Neural cell (in vitro differentiated cells): Measurements from ENCODE around the gene TRIM66.

Experiments
- EP300 ChIP-seq: fragments of 450-650 bp; conservative IDR thresholded peaks from 2 replicates; pipeline ENCODE4 v1.6.1; 2014; ENCODE audit warnings: antibody characterized with exemption, mild to moderate bottlenecking, moderate library complexity; ENCODE audit not compliant: poor library complexity, severe bottlenecking
- MXI1 ChIP-seq: fragments of 450-650 bp; conservative IDR thresholded peaks from 2 replicates; pipeline ENCODE4 v1.6.1; 2014; ENCODE audit warnings: antibody characterized with exemption, mild to moderate bottlenecking; ENCODE audit not compliant: poor library complexity, severe bottlenecking
- RAD21 ChIP-seq: fragments of 450-650 bp; conservative IDR thresholded peaks from 2 replicates; pipeline ENCODE4 v1.6.1; 2014; ENCODE audit warnings: antibody characterized with exemption, mild to moderate bottlenecking, moderate library complexity
- TAF1 ChIP-seq: IDR thresholded peaks from 2 replicates; pipeline ENCODE4 v1.6.1; 2012; ENCODE audit warnings: low read depth
- TF ChIP-seq, protein P1 (sequence below): IDR thresholded peaks from 2 replicates; pipeline ENCODE4 v1.6.1; 2012; ENCODE audit warnings: borderline replicate concordance
- TF ChIP-seq, protein P2 (sequence below): fragments of 450-650 bp; IDR thresholded peaks from 2 replicates; pipeline ENCODE4 v1.5.1; 2014; ENCODE audit warnings: antibody characterized with exemption, mild to moderate bottlenecking, moderate library complexity; ENCODE audit not compliant: poor library complexity, severe bottlenecking

DNA sequence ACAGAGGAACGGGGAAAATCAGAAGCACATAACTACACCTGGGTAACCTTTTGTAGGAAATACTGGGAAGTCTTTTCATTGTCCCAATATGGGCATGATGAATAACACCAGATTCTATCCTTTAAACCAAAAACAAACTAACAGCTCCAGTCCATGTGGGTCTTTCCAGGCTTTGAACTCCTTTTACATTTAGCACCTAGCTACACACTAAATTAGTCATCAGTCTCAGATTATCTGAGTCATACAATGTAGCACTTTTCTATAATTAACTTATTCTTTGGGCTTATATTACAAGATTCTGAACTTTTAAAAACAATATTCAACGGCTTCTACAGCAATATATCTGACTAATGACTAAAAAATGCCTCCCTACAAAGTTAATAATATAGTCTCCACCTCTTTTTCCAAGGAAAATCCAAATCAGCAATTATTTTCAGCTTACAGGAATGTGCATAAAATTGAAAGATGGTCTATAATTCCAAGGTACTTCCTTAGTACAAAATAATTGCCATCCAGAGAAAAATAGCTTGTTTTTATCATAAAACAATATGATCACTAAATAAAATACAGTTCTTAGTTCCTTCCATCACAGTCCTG, 114.8 kb downstream of the TRIM66 start:
- TF ChIP-seq, protein P1, sequence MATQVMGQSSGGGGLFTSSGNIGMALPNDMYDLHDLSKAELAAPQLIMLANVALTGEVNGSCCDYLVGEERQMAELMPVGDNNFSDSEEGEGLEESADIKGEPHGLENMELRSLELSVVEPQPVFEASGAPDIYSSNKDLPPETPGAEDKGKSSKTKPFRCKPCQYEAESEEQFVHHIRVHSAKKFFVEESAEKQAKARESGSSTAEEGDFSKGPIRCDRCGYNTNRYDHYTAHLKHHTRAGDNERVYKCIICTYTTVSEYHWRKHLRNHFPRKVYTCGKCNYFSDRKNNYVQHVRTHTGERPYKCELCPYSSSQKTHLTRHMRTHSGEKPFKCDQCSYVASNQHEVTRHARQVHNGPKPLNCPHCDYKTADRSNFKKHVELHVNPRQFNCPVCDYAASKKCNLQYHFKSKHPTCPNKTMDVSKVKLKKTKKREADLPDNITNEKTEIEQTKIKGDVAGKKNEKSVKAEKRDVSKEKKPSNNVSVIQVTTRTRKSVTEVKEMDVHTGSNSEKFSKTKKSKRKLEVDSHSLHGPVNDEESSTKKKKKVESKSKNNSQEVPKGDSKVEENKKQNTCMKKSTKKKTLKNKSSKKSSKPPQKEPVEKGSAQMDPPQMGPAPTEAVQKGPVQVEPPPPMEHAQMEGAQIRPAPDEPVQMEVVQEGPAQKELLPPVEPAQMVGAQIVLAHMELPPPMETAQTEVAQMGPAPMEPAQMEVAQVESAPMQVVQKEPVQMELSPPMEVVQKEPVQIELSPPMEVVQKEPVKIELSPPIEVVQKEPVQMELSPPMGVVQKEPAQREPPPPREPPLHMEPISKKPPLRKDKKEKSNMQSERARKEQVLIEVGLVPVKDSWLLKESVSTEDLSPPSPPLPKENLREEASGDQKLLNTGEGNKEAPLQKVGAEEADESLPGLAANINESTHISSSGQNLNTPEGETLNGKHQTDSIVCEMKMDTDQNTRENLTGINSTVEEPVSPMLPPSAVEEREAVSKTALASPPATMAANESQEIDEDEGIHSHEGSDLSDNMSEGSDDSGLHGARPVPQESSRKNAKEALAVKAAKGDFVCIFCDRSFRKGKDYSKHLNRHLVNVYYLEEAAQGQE = no peak
- TF ChIP-seq, protein P2, sequence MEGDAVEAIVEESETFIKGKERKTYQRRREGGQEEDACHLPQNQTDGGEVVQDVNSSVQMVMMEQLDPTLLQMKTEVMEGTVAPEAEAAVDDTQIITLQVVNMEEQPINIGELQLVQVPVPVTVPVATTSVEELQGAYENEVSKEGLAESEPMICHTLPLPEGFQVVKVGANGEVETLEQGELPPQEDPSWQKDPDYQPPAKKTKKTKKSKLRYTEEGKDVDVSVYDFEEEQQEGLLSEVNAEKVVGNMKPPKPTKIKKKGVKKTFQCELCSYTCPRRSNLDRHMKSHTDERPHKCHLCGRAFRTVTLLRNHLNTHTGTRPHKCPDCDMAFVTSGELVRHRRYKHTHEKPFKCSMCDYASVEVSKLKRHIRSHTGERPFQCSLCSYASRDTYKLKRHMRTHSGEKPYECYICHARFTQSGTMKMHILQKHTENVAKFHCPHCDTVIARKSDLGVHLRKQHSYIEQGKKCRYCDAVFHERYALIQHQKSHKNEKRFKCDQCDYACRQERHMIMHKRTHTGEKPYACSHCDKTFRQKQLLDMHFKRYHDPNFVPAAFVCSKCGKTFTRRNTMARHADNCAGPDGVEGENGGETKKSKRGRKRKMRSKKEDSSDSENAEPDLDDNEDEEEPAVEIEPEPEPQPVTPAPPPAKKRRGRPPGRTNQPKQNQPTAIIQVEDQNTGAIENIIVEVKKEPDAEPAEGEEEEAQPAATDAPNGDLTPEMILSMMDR = no peak
- TF ChIP-seq MXI1 = no peak
- no peak for TF ChIP-seq TAF1
- TF ChIP-seq EP300 = no peak
- TF ChIP-seq RAD21 = no peak
